ENCODE measurements around the gene EPAS1. TPM values are rescaled to one million over a fixed set of nuclear protein-coding genes. Genes with fewer than 3 reads are reported as not detected.

The EPAS1 gene
- total and polyA plus RNA-seq, 8 donors = 35.6 to 165 (median 76.0) TPM

GRCh38 chr2:46351750-46352138 is 54.5 kb downstream of the EPAS1 start:
- intact Hi-C loops (cut with DNase I) = no loop called here
- DNase-seq (no peak), ATAC-seq (peak in 3 of 4 donors; percentile 20 to 44 (median 32)), FAIRE-seq (no peak)
- Histone ChIP-seq H3K9me3 (no peaks in the 10 kb centered on the region), H3K27me3 (no peaks in the 10 kb centered on the region), H3K4me3 (peak overlapping the region in 1 of 4 donors; percentile 2), H3K27ac (no peak overlapping the region), H3K4me1 (no peaks in the 10 kb centered on the region), H3K36me3 (peaks cover 0 to 64% (median 13%) of the 10 kb centered on the region in 3 donors)
- TF ChIP-seq, protein P1, sequence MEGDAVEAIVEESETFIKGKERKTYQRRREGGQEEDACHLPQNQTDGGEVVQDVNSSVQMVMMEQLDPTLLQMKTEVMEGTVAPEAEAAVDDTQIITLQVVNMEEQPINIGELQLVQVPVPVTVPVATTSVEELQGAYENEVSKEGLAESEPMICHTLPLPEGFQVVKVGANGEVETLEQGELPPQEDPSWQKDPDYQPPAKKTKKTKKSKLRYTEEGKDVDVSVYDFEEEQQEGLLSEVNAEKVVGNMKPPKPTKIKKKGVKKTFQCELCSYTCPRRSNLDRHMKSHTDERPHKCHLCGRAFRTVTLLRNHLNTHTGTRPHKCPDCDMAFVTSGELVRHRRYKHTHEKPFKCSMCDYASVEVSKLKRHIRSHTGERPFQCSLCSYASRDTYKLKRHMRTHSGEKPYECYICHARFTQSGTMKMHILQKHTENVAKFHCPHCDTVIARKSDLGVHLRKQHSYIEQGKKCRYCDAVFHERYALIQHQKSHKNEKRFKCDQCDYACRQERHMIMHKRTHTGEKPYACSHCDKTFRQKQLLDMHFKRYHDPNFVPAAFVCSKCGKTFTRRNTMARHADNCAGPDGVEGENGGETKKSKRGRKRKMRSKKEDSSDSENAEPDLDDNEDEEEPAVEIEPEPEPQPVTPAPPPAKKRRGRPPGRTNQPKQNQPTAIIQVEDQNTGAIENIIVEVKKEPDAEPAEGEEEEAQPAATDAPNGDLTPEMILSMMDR (IDR thresholded peaks at IDR 0.05) = no peak
- 76 to 82% methylated on average over 10 of the region's 10 CpGs for WGBS, 2 donors

GRCh38 chr2:46352621-46353020 is 55.4 kb downstream of the EPAS1 start:
- DNase-seq = no peak
- intact Hi-C loops (cut with DNase I) = no loop called here
- no peaks in the 10 kb centered on the region for H3K4me1 ChIP-seq
- peak overlapping the region in 1 of 4 donors; percentile 14 for H3K27ac ChIP-seq
- H3K9me3 ChIP-seq = no peaks in the 10 kb centered on the region
- H3K27me3 ChIP-seq = no peaks in the 10 kb centered on the region
- 83 to 89% methylated on average over 8 of the region's 8 CpGs for WGBS, 2 donors
- ATAC-seq = no peak
- TF ChIP-seq, protein P1 (IDR thresholded peaks at IDR 0.05) = no peak
- H3K36me3 ChIP-seq = peaks cover 0 to 65% (median 8%) of the 10 kb centered on the region in 3 donors
- no peak overlapping the region for H3K4me3 ChIP-seq
- no peak for FAIRE-seq

DNA sequence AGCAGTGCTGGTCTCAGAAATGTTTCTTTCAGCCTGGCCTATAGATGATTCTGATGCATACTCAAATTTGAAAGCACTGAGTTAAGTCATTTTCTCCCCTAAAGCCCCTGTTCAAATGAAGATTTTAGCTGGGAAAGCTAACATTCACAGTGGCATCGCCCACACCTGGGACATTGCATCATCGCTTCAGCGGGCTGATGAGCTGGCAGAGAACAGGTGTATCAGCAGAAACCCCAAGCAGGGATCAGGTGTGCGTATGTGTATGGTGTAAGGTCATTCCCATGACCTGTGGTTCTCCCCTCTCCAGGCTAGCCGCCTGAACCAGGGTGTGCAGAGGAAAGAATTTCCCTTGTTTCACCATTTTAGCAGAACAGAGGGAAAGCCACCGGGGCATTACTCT is 56.3 kb downstream of the EPAS1 start:
- intact Hi-C loops (cut with DNase I) = no loop called here
- DNase-seq (peak in 1 of 6 donors; percentile 40), ATAC-seq (peak; percentile 72 to 82 (median 77)), FAIRE-seq (no peak)
- Histone ChIP-seq H3K36me3 (peaks cover 0 to 59% (median 6%) of the 10 kb centered on the region in 3 donors), H3K4me1 (no peaks in the 10 kb centered on the region), H3K27me3 (no peaks in the 10 kb centered on the region), H3K9me3 (no peaks in the 10 kb centered on the region), H3K4me3 (no peak overlapping the region), H3K27ac (no peak overlapping the region)
- 50 to 55% methylated on average over 6 of the region's 6 CpGs for WGBS, 2 donors
- TF ChIP-seq, protein P1 (IDR thresholded peaks at IDR 0.05) = no peak

GRCh38 chr2:46355756-46356155 is 58.5 kb downstream of the EPAS1 start:
- FAIRE-seq (no peak), ATAC-seq (no peak), DNase-seq (no peak)
- Histone ChIP-seq H3K27me3 (no peaks in the 10 kb centered on the region), H3K4me1 (no peaks in the 10 kb centered on the region), H3K4me3 (no peak overlapping the region), H3K27ac (no peak overlapping the region), H3K9me3 (no peaks in the 10 kb centered on the region), H3K36me3 (peaks cover 0 to 45% (median 6%) of the 10 kb centered on the region in 3 donors)
- TF ChIP-seq, protein P1 (IDR thresholded peaks at IDR 0.05) = no peak
- intact Hi-C loops (cut with DNase I) = no loop called here
- 93 to 96% methylated on average over 3 of the region's 3 CpGs for WGBS, 2 donors

DNA sequence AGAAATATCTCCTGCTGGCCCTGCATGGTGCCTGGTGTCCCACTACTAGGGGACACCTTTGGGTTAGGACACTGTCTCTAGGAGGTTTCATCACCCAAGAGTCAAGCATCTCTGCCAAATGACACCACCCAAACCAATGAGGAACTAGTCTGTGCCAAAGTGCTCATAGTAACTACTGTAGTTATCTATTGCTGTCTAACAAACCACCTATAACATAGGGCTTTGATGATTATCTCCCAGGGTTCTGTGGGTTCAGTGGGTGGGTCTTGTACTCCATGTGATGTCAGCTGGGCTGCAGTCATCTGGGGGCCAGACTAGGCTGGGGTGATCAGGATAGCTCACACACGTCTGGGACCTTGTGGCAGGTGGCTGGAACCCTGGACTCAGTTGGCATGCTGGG is 59.8 kb downstream of the EPAS1 start:
- no peaks in the 10 kb centered on the region for H3K9me3 ChIP-seq
- intact Hi-C loops (cut with DNase I) = no loop called here
- TF ChIP-seq, protein P1 (IDR thresholded peaks at IDR 0.05) = no peak
- peaks cover 0 to 48% (median 11%) of the 10 kb centered on the region in 3 donors for H3K36me3 ChIP-seq
- no peak overlapping the region for H3K27ac ChIP-seq
- FAIRE-seq = no peak
- H3K4me1 ChIP-seq = no peaks in the 10 kb centered on the region
- no peak for DNase-seq
- ATAC-seq = no peak
- 86 to 96% methylated on average over 1 of the region's 1 CpG for WGBS, 2 donors
- H3K27me3 ChIP-seq = no peaks in the 10 kb centered on the region
- H3K4me3 ChIP-seq = no peak overlapping the region
